NT2/D1 (cell line): ENCODE results near the gene BSCL2.
"Not testable (repeated sequence)": the region's sequence is repeated elsewhere in the genome, so short reads cannot be mapped to it uniquely, and the experiment has no call there.

ENCODE experiments used
- DNase-seq: peaks from one replicate; pipeline ENCODE4 v3.0.0-alpha.2; 2011; ENCODE audit warnings: low read depth, low spot score
- H3K27me3 ChIP-seq: 2 replicates; pipeline ENCODE4 v1.6.0; 2011; ENCODE audit warnings: mild to moderate bottlenecking; ENCODE audit not compliant: insufficient read length, insufficient read depth
- H3K36me3 ChIP-seq: 2 replicates; pipeline ENCODE4 v1.6.1; 2011; ENCODE audit warnings: mild to moderate bottlenecking, low read length, mixed read lengths; ENCODE audit not compliant: insufficient read depth, insufficient read length
- H3K4me1 ChIP-seq: 2 replicates; pipeline ENCODE4 v1.5.1; 2011; ENCODE audit not compliant: insufficient read depth, insufficient read length
- H3K4me3 ChIP-seq: 2 replicates; pipeline ENCODE4 v1.5.1; 2011; ENCODE audit warnings: low read depth; ENCODE audit not compliant: insufficient read length
- H3K9ac ChIP-seq: 2 replicates; pipeline ENCODE4 v1.6.0; 2011; ENCODE audit warnings: low read depth; ENCODE audit not compliant: insufficient read length
- H3K9me3 ChIP-seq: 2 replicates; pipeline ENCODE4 v1.5.1; 2011; ENCODE audit warnings: mild to moderate bottlenecking, low read length; ENCODE audit not compliant: insufficient read depth
- SUZ12 ChIP-seq: IDR thresholded peaks from 2 replicates; pipeline ENCODE4 v1.6.1; 2011; ENCODE audit not compliant: insufficient read length, insufficient read depth; ENCODE audit errors: extremely low read depth
- YY1 ChIP-seq: IDR thresholded peaks from 2 replicates; pipeline ENCODE4 v1.6.1; 2011; ENCODE audit not compliant: insufficient read length, insufficient read depth
- ZNF274 ChIP-seq: IDR thresholded peaks from 2 replicates; pipeline ENCODE4 v1.6.1; 2011; ENCODE audit warnings: mild to moderate bottlenecking, low read depth, low read length

The BSCL2 gene

DNA sequence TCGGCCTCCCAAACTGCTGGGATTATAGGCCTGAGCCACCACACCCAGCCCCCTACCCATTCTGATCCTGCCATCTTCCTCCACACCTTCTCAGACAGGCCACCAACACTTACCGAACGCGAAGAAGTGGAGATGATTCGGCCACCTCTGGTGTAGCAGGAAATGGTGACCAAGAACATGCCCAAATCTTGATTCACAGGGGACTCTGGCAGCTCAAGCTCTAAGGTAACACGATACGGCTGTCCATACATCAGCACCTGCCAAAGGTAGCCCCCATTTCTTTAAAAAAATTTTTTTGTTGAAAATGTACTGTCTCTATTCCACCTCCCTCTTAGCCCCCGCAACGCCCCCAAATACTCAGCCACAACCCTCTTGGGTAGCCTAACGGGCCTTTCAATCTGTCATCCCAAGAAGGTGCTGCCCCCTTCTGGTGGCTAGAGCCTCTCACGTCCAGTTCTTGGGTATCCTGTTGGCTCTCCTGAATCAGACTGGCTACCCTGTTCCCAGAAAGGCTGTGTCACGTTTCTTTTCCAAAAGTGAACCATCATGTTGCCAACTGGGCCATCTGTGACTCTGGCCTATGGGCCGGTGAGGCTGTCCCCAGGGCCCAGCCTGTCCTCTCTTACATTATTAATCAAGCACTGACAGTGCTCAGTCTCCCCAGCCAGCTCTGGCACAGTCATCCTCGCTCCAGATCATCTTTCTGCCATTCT, 12.6 kb downstream of the BSCL2 start:
- Histone ChIP-seq H3K9me3 (no peaks in the 10 kb centered on the region), H3K4me1 (peaks cover 5% of the 10 kb centered on the region), H3K36me3 (peaks cover 72% of the 10 kb centered on the region), H3K27me3 (no peaks in the 10 kb centered on the region), H3K4me3 (no peak overlapping the region), H3K9ac (no peak overlapping the region)
- TF ChIP-seq YY1 (no peak), SUZ12 (no peak), ZNF274 (no peak)
- peak; percentile 72 for DNase-seq

DNA sequence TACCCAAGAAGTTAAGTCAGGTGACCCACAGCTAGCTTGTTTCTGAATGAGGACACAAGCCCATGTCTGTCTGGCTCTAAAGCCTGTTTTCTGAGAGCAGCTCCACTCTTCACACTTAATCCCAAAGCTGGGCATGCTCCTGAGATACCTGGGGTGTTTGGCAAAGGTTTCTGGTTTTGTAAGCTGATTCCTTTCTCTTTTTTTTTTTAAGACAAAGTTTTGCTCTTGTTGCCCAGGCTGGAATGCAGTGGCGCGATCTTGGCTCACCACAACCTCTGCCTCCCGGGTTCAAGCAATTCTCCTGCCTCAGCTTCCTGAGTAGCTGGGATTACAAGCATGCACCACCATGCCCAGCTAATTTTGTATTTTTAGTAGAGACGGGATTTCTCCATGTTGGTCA, 13.6 kb downstream of the BSCL2 start:
- not testable (repeated sequence) for DNase-seq, H3K4me3 ChIP-seq, H3K9ac ChIP-seq, H3K9me3 ChIP-seq, H3K4me1 ChIP-seq, H3K27me3 ChIP-seq
- H3K36me3 ChIP-seq: peaks cover 73% of the 10 kb centered on the region

DNA sequence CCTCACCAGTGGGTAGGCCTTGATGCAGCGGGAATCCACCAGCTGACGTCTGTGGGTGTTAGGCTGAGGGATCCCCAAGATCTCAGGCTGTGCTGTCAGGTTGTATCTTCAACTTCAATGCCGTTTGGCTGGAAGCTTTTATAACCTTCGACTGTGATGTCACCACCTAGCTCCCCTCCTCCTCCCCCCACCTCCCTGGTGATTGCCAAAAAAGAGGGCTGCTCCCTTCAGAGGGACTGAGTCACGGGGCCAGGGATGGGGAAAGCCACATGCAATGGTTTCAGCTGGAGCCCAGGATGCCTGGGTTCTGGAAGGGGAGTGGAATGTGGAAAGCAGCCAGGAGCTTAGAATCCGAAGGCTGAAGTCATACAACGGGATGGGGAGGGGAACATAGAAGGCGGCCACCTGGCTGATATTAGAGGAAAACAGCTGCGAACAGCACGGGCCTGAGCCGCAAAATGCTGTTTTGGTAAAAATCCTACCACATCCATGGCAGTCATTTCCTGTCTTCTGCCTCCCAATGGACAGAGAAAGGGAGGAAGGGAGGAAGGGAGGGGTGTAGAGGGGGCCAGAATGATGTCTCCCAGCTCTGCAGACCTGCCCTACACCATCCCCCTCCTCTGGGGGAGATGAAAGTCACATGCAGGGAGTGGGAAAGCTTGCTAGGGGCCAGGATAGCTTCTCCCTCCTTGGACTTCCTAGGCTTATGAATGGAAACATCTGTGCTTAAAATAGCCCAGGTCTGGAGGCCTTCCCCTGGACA, 17.6 kb downstream of the BSCL2 start, which contains the start of gene LRRN4CL:
LRRN4CL (minus strand) TSS at position 110 of the 763 bp plus-strand sequence. CDS start 1,022 bp downstream, outside the sequence.
- no peaks in the 10 kb centered on the region for H3K9me3 ChIP-seq
- DNase-seq: no peak
- H3K27me3 ChIP-seq: no peaks in the 10 kb centered on the region
- H3K36me3 ChIP-seq: peaks cover 59% of the 10 kb centered on the region
- H3K9ac ChIP-seq: peak within 1 kb of the TSS; percentile 46
- H3K4me1 ChIP-seq: peaks cover 7% of the 10 kb centered on the region
- no peak for TF ChIP-seq SUZ12
- no peak within 1 kb of the TSS for H3K4me3 ChIP-seq

DNA sequence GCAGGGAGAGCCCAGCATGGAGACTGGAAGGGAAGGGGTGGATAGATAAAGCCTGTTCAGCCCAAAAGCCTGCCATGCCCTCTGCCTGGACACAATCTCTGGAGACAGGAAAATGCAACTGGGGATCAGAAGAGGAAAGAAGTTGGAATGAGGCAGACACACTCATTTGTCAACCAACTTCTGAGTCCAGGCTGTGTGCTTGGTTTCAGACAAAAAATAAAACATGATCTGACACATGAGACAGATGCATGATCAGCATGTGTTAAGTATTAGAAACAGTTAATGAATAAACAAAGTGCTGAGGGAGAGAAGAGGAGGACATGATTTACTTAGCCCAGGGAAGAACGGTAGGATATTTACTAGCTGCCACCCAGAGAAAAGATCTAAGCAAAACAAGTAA, 18.7 kb downstream of the BSCL2 start:
- H3K9ac ChIP-seq: no peak overlapping the region
- DNase-seq: no peak
- peaks cover 5% of the 10 kb centered on the region for H3K4me1 ChIP-seq
- TF ChIP-seq YY1 (no peak), ZNF274 (no peak), SUZ12 (no peak)
- peaks cover 49% of the 10 kb centered on the region for H3K36me3 ChIP-seq
- H3K4me3 ChIP-seq: no peak overlapping the region
- no peaks in the 10 kb centered on the region for H3K9me3 ChIP-seq
- H3K27me3 ChIP-seq: no peaks in the 10 kb centered on the region

DNA sequence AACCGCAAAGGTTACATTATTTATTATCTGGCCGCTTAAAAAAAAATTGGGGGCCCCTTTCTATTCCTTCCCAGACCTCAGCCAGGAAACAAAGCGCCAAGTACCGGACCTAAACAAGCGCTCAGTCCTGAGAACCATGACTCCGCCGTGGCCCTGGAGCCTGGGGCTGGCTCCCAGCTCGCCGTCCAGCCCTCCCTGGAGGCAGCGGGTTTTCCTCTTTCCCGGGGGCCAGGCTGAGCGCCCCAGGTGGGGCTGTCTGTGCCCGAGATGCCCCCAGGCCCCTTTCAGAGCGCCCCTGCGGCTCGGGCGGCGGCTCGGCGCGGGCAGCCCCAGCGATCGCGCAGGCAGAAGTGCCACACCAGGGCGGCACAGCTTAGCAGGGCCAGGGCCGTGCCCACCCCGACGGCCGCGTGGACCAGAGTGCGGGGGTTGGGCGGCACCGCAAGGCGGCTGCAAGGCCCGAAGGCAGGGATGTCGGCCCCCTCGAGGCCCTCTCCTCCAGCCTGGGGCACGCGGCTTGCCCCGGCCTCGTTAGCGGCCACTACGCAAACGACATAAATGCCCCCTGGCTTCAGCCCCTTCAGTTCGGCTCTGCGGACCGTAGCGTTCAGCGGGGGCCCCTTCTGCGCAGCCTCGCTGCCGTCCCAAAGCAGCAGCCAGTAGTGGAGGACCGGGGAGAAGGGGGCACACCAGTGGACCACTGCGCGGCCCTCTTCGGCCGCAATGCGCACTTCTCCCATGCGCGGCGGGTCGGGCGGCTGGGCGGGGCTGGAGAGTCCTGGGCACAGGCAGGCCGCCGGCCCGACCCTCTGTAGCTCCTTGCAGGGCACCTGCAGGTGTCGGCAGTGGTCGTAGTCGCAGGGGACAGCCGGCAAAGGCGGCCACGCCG, 19.5 kb downstream of the BSCL2 start:
- H3K36me3 ChIP-seq: peaks cover 42% of the 10 kb centered on the region
- H3K9me3 ChIP-seq: no peaks in the 10 kb centered on the region
- no peak for TF ChIP-seq ZNF274
- no peak for TF ChIP-seq SUZ12
- no peak for TF ChIP-seq YY1
- no peak overlapping the region for H3K4me3 ChIP-seq
- H3K4me1 ChIP-seq: peaks cover 5% of the 10 kb centered on the region
- H3K27me3 ChIP-seq: no peaks in the 10 kb centered on the region
- H3K9ac ChIP-seq: peak overlapping the region; percentile 36
- no peak for DNase-seq

DNA sequence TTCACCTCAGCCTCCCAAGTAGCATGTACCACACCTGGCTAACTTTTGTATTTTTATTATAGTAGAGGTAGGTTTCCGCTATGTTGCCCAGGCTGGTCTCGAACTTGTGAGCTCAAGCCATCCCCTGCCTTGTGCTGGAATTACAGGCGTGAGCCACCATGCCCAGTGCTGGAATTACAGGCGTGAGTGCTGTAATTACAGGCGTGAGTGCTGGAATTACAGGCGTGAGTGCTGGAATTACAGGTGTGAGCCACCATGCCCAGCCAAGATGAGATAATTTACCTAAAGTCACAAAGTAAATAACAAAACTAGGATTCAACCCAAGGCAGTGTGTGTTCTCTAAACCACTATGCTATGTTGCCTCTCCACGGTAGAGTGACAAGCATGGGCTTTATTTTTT, 24.7 kb downstream of the BSCL2 start:
- DNase-seq: no peak
- TF ChIP-seq ZNF274 (no peak), SUZ12 (no peak), YY1 (no peak)
- Histone ChIP-seq H3K27me3 (no peaks in the 10 kb centered on the region), H3K36me3 (peaks cover 8% of the 10 kb centered on the region), H3K4me1 (peaks cover under 1% of the 10 kb centered on the region), H3K9ac (no peak overlapping the region), H3K4me3 (no peak overlapping the region), H3K9me3 (no peaks in the 10 kb centered on the region)

DNA sequence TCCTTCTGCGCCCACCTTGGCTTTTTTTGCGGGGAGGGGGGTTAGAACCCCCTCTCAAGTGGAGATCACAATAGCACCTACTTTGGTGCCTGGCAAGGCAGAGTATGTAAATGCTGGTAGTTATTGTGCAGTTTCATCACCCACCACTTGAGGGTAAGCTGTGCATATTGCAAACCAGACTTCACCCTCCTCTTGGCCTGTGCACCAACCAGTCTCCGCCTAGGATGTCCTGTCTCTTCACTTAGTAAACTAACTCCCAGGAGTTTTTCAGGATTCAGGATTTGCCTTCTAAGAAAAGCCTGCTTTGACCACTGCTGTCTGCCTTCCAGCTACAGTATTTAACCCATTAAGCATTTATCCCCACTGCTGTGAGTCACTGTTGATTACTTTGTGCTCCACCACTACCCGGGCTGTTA, 26.4 kb downstream of the BSCL2 start:
- no peak overlapping the region for H3K9ac ChIP-seq
- TF ChIP-seq YY1 (no peak), ZNF274 (no peak), SUZ12 (no peak)
- DNase-seq: no peak
- peaks cover 20% of the 10 kb centered on the region for H3K36me3 ChIP-seq
- no peaks in the 10 kb centered on the region for H3K9me3 ChIP-seq
- H3K4me1 ChIP-seq: peaks cover 3% of the 10 kb centered on the region
- H3K4me3 ChIP-seq: no peak overlapping the region
- no peaks in the 10 kb centered on the region for H3K27me3 ChIP-seq
